OCI-LY7 (cell line): Measurements from ENCODE around the gene ADGRD2.

Experiments used
- EZH2phosphoT487 ChIP-seq: fragments of 200-600 bp; sonication (generic); IDR thresholded peaks from 2 replicates; pipeline ENCODE4 v1.6.1; 2018; ENCODE audit warnings: low read depth, borderline replicate concordance, mild to moderate bottlenecking, mixed run types, antibody characterized with exemption, low read length, moderate library complexity, mixed read lengths
- TF ChIP-seq, protein P1 (sequence below): fragments of 200-600 bp; sonication (generic); conservative IDR thresholded peaks from 2 replicates; pipeline ENCODE4 v1.5.1; 2014; ENCODE audit warnings: mild to moderate bottlenecking, antibody characterized with exemption, low read length, moderate library complexity, mixed read lengths

DNA sequence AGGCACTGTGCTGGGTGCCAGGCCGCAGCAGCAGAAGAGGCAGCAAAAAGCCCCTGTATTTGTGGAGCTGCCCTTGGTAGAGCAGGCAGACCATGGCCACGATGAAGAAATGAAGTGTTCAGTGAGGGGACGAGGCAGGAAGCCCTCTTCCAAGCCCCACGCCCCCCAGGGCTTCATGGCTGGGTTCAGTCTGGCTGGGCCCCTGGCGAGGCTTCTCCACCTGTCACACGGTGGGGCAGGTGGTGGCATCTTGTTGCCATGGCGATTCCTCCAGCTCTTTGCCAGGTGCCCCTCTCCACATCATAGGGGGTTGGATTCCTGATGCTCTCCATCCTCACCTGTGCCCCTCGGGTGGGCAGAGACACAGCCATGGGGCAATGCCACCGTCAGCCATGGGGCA is 21.5 kb downstream of the ADGRD2 start:
- TF ChIP-seq, protein P1, sequence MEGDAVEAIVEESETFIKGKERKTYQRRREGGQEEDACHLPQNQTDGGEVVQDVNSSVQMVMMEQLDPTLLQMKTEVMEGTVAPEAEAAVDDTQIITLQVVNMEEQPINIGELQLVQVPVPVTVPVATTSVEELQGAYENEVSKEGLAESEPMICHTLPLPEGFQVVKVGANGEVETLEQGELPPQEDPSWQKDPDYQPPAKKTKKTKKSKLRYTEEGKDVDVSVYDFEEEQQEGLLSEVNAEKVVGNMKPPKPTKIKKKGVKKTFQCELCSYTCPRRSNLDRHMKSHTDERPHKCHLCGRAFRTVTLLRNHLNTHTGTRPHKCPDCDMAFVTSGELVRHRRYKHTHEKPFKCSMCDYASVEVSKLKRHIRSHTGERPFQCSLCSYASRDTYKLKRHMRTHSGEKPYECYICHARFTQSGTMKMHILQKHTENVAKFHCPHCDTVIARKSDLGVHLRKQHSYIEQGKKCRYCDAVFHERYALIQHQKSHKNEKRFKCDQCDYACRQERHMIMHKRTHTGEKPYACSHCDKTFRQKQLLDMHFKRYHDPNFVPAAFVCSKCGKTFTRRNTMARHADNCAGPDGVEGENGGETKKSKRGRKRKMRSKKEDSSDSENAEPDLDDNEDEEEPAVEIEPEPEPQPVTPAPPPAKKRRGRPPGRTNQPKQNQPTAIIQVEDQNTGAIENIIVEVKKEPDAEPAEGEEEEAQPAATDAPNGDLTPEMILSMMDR: no peak
- no peak for TF ChIP-seq EZH2phosphoT487
